ENCODE results near the gene TMEM272.

TMEM272 gene

GRCh38 chr13:51778392-51778791 is 66.6 kb downstream of the TMEM272 start:
- Histone ChIP-seq H3K36me3 (ENCODE audit: control insufficient read depth, insufficient read depth, low read length) (no peaks in the 10 kb centered on the region), H3K27ac (ENCODE audit: low read depth, low read length, severe bottlenecking) (no peak overlapping the region), H3K4me3 (ENCODE audit: extremely low read depth, insufficient read depth, low read length, poor library complexity, severe bottlenecking) (no peak overlapping the region), H3K4me1 (ENCODE audit: control insufficient read depth, insufficient read depth, low read length, poor library complexity, severe bottlenecking) (no peaks in the 10 kb centered on the region), H3K9me3 (ENCODE audit: control insufficient read depth, low read length) (no peaks in the 10 kb centered on the region)
- WGBS, 2 experiments (ENCODE audit: insufficient coverage in 2 of 2) = 93 to 96% methylated on average over 10 to 11 of the region's 11 CpGs

GRCh38 chr13:51777921-51778320 is 67.1 kb downstream of the TMEM272 start:
- WGBS, 2 experiments (ENCODE audit: insufficient coverage in 2 of 2) = 69 to 91% methylated on average over 3 to 9 of the region's 9 CpGs
- H3K27ac ChIP-seq (ENCODE audit: low read depth, low read length, severe bottlenecking) = no peak overlapping the region
- no peak overlapping the region for H3K4me3 ChIP-seq (ENCODE audit: extremely low read depth, insufficient read depth, low read length, poor library complexity, severe bottlenecking)
- H3K4me1 ChIP-seq (ENCODE audit: control insufficient read depth, insufficient read depth, low read length, poor library complexity, severe bottlenecking) = no peaks in the 10 kb centered on the region
- H3K9me3 ChIP-seq (ENCODE audit: control insufficient read depth, low read length) = no peaks in the 10 kb centered on the region
- no peaks in the 10 kb centered on the region for H3K36me3 ChIP-seq (ENCODE audit: control insufficient read depth, insufficient read depth, low read length)

GRCh38 chr13:51776179-51776578 is 68.8 kb downstream of the TMEM272 start:
- Histone ChIP-seq H3K4me1 (ENCODE audit: control insufficient read depth, insufficient read depth, low read length, poor library complexity, severe bottlenecking) (no peaks in the 10 kb centered on the region), H3K4me3 (ENCODE audit: extremely low read depth, insufficient read depth, low read length, poor library complexity, severe bottlenecking) (no peak overlapping the region), H3K27ac (ENCODE audit: low read depth, low read length, severe bottlenecking) (no peak overlapping the region), H3K9me3 (ENCODE audit: control insufficient read depth, low read length) (no peaks in the 10 kb centered on the region), H3K36me3 (ENCODE audit: control insufficient read depth, insufficient read depth, low read length) (no peaks in the 10 kb centered on the region)
- WGBS, 2 experiments (ENCODE audit: insufficient coverage in 2 of 2) = 87 to 96% methylated on average over 6 of the region's 7 CpGs

GRCh38 chr13:51773515-51773914 is 71.5 kb downstream of the TMEM272 start:
- Histone ChIP-seq H3K27ac (ENCODE audit: low read depth, low read length, severe bottlenecking) (no peak overlapping the region), H3K4me1 (ENCODE audit: control insufficient read depth, insufficient read depth, low read length, poor library complexity, severe bottlenecking) (peaks cover 10% of the 10 kb centered on the region), H3K4me3 (ENCODE audit: extremely low read depth, insufficient read depth, low read length, poor library complexity, severe bottlenecking) (no peak overlapping the region), H3K9me3 (ENCODE audit: control insufficient read depth, low read length) (no peaks in the 10 kb centered on the region), H3K36me3 (ENCODE audit: control insufficient read depth, insufficient read depth, low read length) (peaks cover 2% of the 10 kb centered on the region)
- 86 to 89% methylated on average over 5 to 7 of the region's 11 CpGs for WGBS, 2 experiments (ENCODE audit: insufficient coverage in 2 of 2)

GRCh38 chr13:51772781-51773180 is 72.2 kb downstream of the TMEM272 start:
- H3K4me1 ChIP-seq (ENCODE audit: control insufficient read depth, insufficient read depth, low read length, poor library complexity, severe bottlenecking) = peaks cover 11% of the 10 kb centered on the region
- WGBS, 2 experiments (ENCODE audit: insufficient coverage in 2 of 2) = 96% methylated on average over 6 of the region's 6 CpGs
- H3K36me3 ChIP-seq (ENCODE audit: control insufficient read depth, insufficient read depth, low read length) = peaks cover 4% of the 10 kb centered on the region
- no peak overlapping the region for H3K4me3 ChIP-seq (ENCODE audit: extremely low read depth, insufficient read depth, low read length, poor library complexity, severe bottlenecking)
- no peak overlapping the region for H3K27ac ChIP-seq (ENCODE audit: low read depth, low read length, severe bottlenecking)
- no peaks in the 10 kb centered on the region for H3K9me3 ChIP-seq (ENCODE audit: control insufficient read depth, low read length)

GRCh38 chr13:51772105-51772455 is 72.9 kb downstream of the TMEM272 start:
- Histone ChIP-seq H3K4me3 (ENCODE audit: extremely low read depth, insufficient read depth, low read length, poor library complexity, severe bottlenecking) (no peak overlapping the region), H3K27ac (ENCODE audit: low read depth, low read length, severe bottlenecking) (no peak overlapping the region), H3K9me3 (ENCODE audit: control insufficient read depth, low read length) (no peaks in the 10 kb centered on the region), H3K36me3 (ENCODE audit: control insufficient read depth, insufficient read depth, low read length) (peaks cover 8% of the 10 kb centered on the region), H3K4me1 (ENCODE audit: control insufficient read depth, insufficient read depth, low read length, poor library complexity, severe bottlenecking) (peaks cover 11% of the 10 kb centered on the region)
- WGBS, 2 experiments (ENCODE audit: insufficient coverage in 2 of 2) = 96 to 97% methylated on average over 5 to 6 of the region's 9 CpGs

- H3K4me3 ChIP-seq (ENCODE audit: extremely low read depth, insufficient read depth, low read length, poor library complexity, severe bottlenecking) = no peak overlapping the region
- peaks cover 11% of the 10 kb centered on the region for H3K4me1 ChIP-seq (ENCODE audit: control insufficient read depth, insufficient read depth, low read length, poor library complexity, severe bottlenecking)
- WGBS, 2 experiments (ENCODE audit: insufficient coverage in 2 of 2) = 85 to 87% methylated on average over 12 to 13 of the region's 17 CpGs
- H3K9me3 ChIP-seq (ENCODE audit: control insufficient read depth, low read length) = no peaks in the 10 kb centered on the region
- no peak overlapping the region for H3K27ac ChIP-seq (ENCODE audit: low read depth, low read length, severe bottlenecking)
- H3K36me3 ChIP-seq (ENCODE audit: control insufficient read depth, insufficient read depth, low read length) = peaks cover 14% of the 10 kb centered on the region
Observed at GRCh38 chr13:51771418-51772104, 73.4 kb downstream of the TMEM272 start.

GRCh38 chr13:51770681-51771417 is 74.1 kb downstream of the TMEM272 start:
- Histone ChIP-seq H3K36me3 (ENCODE audit: control insufficient read depth, insufficient read depth, low read length) (peaks cover 21% of the 10 kb centered on the region), H3K9me3 (ENCODE audit: control insufficient read depth, low read length) (no peaks in the 10 kb centered on the region), H3K4me3 (ENCODE audit: extremely low read depth, insufficient read depth, low read length, poor library complexity, severe bottlenecking) (no peak overlapping the region), H3K4me1 (ENCODE audit: control insufficient read depth, insufficient read depth, low read length, poor library complexity, severe bottlenecking) (peaks cover 11% of the 10 kb centered on the region), H3K27ac (ENCODE audit: low read depth, low read length, severe bottlenecking) (no peak overlapping the region)
- WGBS, 2 experiments (ENCODE audit: insufficient coverage in 2 of 2) = 93 to 96% methylated on average over 11 of the region's 11 CpGs

GRCh38 chr13:51770160-51770559 is 74.8 kb downstream of the TMEM272 start:
- 88 to 90% methylated on average over 5 to 6 of the region's 6 CpGs for WGBS, 2 experiments (ENCODE audit: insufficient coverage in 2 of 2)
- H3K27ac ChIP-seq (ENCODE audit: low read depth, low read length, severe bottlenecking) = no peak overlapping the region

GRCh38 chr13:51769455-51770127 is 75.4 kb downstream of the TMEM272 start:
- no peaks in the 10 kb centered on the region for H3K9me3 ChIP-seq (ENCODE audit: control insufficient read depth, low read length)
- peaks cover 20% of the 10 kb centered on the region for H3K4me1 ChIP-seq (ENCODE audit: control insufficient read depth, insufficient read depth, low read length, poor library complexity, severe bottlenecking)
- H3K27ac ChIP-seq (ENCODE audit: low read depth, low read length, severe bottlenecking) = no peak overlapping the region
- 83 to 92% methylated on average over 8 to 9 of the region's 11 CpGs for WGBS, 2 experiments (ENCODE audit: insufficient coverage in 2 of 2)
- peaks cover 29% of the 10 kb centered on the region for H3K36me3 ChIP-seq (ENCODE audit: control insufficient read depth, insufficient read depth, low read length)
- no peak overlapping the region for H3K4me3 ChIP-seq (ENCODE audit: extremely low read depth, insufficient read depth, low read length, poor library complexity, severe bottlenecking)

More at GRCh38 chr13:51770160-51770559, 74.8 kb downstream of the TMEM272 start:
- no peaks in the 10 kb centered on the region for H3K9me3 ChIP-seq (ENCODE audit: control insufficient read depth, low read length)
- H3K4me3 ChIP-seq (ENCODE audit: extremely low read depth, insufficient read depth, low read length, poor library complexity, severe bottlenecking) = no peak overlapping the region
- peaks cover 28% of the 10 kb centered on the region for H3K36me3 ChIP-seq (ENCODE audit: control insufficient read depth, insufficient read depth, low read length)
- H3K4me1 ChIP-seq (ENCODE audit: control insufficient read depth, insufficient read depth, low read length, poor library complexity, severe bottlenecking) = peaks cover 14% of the 10 kb centered on the region
